GM19328 (cell line): ENCODE results near the gene MRPL28.
"Not testable (repeated sequence)": the region's sequence is repeated elsewhere in the genome, so short reads cannot be mapped to it uniquely, and the experiment has no call there.

Experiments used
- ATAC-seq: cut with Tn5 transposase; IDR thresholded peaks from one replicate; pipeline ENCODE4 v1.9.1; 2021; ENCODE audit warnings: mild to moderate bottlenecking, moderate library complexity; ENCODE audit not compliant: unreplicated experiment

Gene MRPL28

GRCh38 chr16:341095-341973 is 29.0 kb downstream of the MRPL28 start:
- ATAC-seq, result not testable (repeated sequence)

- ATAC-seq, result no peak
Observed at GRCh38 chr16:340370-341091, 29.8 kb downstream of the MRPL28 start.

GRCh38 chr16:339680-340079 is 30.7 kb downstream of the MRPL28 start:
- no peak for ATAC-seq

GRCh38 chr16:337975-338575 is 32.3 kb downstream of the MRPL28 start:
- no peak for ATAC-seq

GRCh38 chr16:337437-337836 is 32.9 kb downstream of the MRPL28 start:
- no peak for ATAC-seq

GRCh38 chr16:336269-336668 is 34.1 kb downstream of the MRPL28 start:
- no peak for ATAC-seq

GRCh38 chr16:334861-335632 is 35.3 kb downstream of the MRPL28 start:
- ATAC-seq, result not testable (repeated sequence)

- not testable (repeated sequence) for ATAC-seq
Observed at GRCh38 chr16:334164-334832, 36.0 kb downstream of the MRPL28 start.

GRCh38 chr16:333406-334094 is 36.8 kb downstream of the MRPL28 start:
- ATAC-seq, result no peak

GRCh38 chr16:331181-331814 is 39.0 kb downstream of the MRPL28 start:
- ATAC-seq, result not testable (repeated sequence)

GRCh38 chr16:330741-331140 is 39.6 kb downstream of the MRPL28 start:
- no peak for ATAC-seq

- no peak for ATAC-seq
Observed at GRCh38 chr16:325375-326145, 44.8 kb downstream of the MRPL28 start.

GRCh38 chr16:324451-325334 is 45.6 kb downstream of the MRPL28 start:
- peak; percentile 50 for ATAC-seq

- ATAC-seq, result no peak
Observed at GRCh38 chr16:324201-324450, 46.2 kb downstream of the MRPL28 start.

GRCh38 chr16:322476-323143 is 47.7 kb downstream of the MRPL28 start:
- ATAC-seq, result no peak

GRCh38 chr16:321532-321931 is 48.8 kb downstream of the MRPL28 start:
- no peak for ATAC-seq

- no peak for ATAC-seq
Observed at GRCh38 chr16:320206-320605, 50.1 kb downstream of the MRPL28 start.
